Measurements from ENCODE around the gene HMCN2.

Gene HMCN2

DNA sequence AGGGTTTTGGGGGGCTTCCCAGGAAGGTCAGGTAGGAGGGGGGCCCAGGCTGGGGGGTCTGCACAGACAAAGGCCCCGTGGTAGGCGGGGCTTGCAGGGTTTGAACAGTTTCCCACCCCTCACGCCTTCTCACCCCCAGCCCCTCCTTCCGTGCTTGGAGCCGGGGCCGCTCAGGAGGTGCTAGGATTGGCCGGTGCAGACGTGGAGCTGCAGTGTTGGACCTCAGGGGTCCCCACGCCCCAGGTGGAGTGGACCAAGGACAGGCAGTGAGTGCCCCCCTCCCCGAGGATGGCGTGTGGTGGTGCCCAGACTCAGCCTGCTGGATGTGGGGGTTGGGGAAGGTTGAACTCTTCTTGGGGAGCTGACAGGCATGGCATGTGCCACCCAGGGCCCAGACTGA is 83.8 kb downstream of the HMCN2 start:
- no peak for DNase-seq (ENCODE audit: extremely low read depth, low read depth)
- TF ChIP-seq, protein P1, sequence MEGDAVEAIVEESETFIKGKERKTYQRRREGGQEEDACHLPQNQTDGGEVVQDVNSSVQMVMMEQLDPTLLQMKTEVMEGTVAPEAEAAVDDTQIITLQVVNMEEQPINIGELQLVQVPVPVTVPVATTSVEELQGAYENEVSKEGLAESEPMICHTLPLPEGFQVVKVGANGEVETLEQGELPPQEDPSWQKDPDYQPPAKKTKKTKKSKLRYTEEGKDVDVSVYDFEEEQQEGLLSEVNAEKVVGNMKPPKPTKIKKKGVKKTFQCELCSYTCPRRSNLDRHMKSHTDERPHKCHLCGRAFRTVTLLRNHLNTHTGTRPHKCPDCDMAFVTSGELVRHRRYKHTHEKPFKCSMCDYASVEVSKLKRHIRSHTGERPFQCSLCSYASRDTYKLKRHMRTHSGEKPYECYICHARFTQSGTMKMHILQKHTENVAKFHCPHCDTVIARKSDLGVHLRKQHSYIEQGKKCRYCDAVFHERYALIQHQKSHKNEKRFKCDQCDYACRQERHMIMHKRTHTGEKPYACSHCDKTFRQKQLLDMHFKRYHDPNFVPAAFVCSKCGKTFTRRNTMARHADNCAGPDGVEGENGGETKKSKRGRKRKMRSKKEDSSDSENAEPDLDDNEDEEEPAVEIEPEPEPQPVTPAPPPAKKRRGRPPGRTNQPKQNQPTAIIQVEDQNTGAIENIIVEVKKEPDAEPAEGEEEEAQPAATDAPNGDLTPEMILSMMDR (IDR thresholded peaks at IDR 0.05; ENCODE audit: low read depth, low read length): no peak

DNA sequence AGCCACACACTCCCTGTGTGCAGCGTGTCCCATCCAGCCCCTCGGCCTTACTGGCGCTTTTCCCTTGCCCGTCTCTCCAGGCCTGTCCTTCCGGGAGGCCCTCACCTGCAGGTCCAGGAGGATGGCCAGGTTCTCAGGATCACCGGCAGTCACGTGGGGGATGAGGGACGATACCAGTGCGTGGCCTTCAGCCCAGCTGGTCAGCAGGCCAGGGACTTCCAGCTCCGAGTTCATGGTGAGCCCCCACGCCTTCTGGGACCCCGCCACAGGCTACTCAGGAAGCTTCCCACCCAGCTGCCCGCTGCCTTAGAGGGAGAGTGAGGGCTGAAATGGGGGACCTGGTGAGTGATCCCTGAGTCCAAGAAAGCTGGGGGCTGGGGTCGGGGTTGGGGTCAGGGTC is 85.8 kb downstream of the HMCN2 start:
- TF ChIP-seq, protein P1 (IDR thresholded peaks at IDR 0.05; ENCODE audit: low read depth, low read length): no peak
- no peak for DNase-seq (ENCODE audit: extremely low read depth, low read depth)

DNA sequence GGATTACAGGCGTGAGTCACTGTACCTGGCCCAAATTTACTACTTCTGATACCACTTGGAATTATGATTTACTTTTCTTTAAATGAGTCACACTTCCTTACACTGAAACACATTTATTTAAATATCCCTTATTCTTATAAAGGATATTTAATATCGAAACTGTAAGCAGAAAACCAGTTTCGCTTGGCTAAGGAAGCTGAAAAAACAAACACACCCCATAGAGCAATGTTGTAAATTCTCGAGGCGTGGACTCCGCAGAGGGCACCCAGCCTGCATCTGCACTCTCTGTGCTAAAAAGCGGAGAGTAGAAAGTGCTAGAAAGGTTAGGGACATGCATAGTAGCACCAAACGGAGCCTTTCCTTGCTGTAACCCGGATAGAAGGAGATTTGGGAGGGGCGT is 86.5 kb downstream of the HMCN2 start:
- no peak for DNase-seq (ENCODE audit: extremely low read depth, low read depth)
- TF ChIP-seq, protein P1 (IDR thresholded peaks at IDR 0.05; ENCODE audit: low read depth, low read length): no peak

DNA sequence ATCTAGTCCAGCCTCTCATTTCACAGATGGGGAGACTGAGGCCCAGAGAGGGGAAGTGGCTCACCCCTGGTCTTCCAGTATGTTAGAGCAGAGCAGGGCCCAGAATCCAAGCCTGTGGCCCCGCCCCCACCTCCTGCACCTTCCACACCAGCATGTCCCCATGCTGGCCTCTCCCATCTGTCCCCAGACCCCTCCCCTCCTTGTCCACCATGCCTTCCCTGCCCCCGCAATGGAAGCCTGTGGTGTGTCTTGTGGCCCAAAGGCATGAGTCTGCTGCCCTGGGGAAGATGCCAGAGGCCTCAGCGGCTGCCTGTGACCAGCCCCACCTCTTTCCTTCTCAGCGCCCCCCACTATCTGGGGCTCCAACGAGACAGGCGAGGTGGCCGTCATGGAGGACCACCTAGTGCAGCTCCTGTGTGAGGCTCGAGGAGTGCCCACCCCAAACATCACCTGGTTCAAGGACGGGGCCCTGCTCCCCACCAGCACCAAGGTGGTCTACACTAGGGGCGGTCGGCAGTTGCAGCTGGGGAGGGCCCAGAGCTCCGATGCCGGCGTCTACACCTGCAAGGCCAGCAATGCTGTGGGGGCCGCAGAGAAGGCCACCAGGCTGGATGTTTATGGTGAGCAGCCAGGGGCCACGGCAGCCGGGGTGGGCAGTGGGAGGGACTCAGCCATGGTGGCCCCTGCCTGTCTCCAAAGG is 87.2 kb downstream of the HMCN2 start:
- TF ChIP-seq, protein P1 (IDR thresholded peaks at IDR 0.05; ENCODE audit: low read depth, low read length): no peak
- DNase-seq (ENCODE audit: extremely low read depth, low read depth): no peak

DNA sequence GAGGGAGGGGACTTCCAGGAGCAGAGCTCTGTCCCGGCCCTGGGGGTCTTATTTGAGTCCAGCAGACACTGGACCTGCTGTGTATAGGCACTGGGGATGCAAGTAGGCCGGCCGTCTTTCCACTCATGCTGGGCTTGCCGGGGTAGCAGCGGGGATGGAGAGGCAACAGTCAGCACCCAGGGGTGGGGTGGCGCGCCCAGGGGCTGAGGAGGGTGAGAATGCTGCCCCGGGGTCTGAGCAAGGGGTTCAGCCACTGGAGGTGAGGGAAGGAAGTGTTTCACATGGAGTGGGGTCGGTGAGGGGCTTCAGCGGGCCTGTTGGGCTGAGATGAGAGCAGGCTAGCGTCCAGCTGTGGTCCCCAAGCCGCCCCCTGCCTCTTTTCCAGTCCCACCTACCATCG is 88.8 kb downstream of the HMCN2 start:
- DNase-seq (ENCODE audit: extremely low read depth, low read depth): no peak
- TF ChIP-seq, protein P1 (IDR thresholded peaks at IDR 0.05; ENCODE audit: low read depth, low read length): no peak

DNA sequence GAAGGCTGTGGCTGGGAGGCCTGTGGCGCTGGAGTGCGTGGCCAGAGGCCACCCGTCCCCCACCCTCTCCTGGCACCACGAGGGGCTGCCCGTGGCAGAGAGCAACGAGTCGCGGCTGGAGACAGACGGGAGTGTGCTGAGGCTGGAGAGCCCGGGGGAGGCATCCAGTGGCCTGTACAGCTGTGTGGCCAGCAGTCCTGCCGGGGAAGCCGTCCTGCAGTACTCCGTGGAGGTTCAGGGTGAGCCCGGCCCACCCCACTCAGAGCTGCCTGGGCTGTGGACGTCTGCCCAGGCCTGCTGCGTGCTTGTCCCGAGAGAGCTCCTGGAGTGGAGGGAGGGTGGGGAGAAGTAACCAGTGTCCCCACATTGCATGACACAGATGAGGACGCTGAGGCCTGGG is 89.2 kb downstream of the HMCN2 start:
- DNase-seq (ENCODE audit: extremely low read depth, low read depth): no peak
- TF ChIP-seq, protein P1 (IDR thresholded peaks at IDR 0.05; ENCODE audit: low read depth, low read length): no peak

DNA sequence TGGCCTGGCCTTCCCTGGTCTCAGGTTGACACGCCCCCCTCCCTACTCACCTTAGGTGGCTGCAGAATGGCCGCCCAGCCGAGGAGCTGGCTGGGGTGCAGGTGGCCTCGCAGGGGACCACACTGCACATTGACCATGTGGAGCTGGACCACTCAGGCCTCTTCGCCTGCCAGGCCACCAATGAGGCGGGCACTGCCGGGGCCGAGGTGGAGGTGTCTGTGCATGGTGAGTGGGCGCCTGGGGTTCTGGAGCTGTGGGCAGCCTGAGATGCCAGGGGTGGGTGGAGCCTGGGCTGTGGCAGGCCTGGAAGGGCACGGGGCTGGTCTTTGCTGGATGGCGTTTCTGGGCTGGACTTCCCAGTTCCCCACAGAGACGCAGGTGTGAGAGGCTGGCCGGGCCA is 90.5 kb downstream of the HMCN2 start:
- no peak for DNase-seq (ENCODE audit: extremely low read depth, low read depth)
- TF ChIP-seq, protein P1 (IDR thresholded peaks at IDR 0.05; ENCODE audit: low read depth, low read length): no peak

Measured in AG09319 (cell line).